ENCODE measurements around the gene GLIS2.

GRCh38 chr16:4283441-4283840 lies 32.4 kb upstream of the GLIS2 start:
- TF ChIP-seq CTCF (IDR thresholded peaks at IDR 0.05; ENCODE audit: low read depth, low read length) (no peak), POLR2A (IDR thresholded peaks at IDR 0.05; ENCODE audit: extremely low read depth, insufficient read length) (no peak)
